Mucosa of rectum (tissue), 2 donors: ENCODE measurements around the gene ADAM22.

ENCODE experiments used
- H3K27ac ChIP-seq, 2 donors: one replicate each; pipeline ENCODE4 v1.7.0; 2013; ENCODE audit warnings: inconsistent platforms in 2 of 2, low read depth in 2 of 2, low read length in 2 of 2
- H3K27me3 ChIP-seq, 2 donors: one replicate each; pipeline ENCODE4 v1.7.0; 2013; ENCODE audit warnings: low read length in 2 of 2; ENCODE audit not compliant: control insufficient read depth in 2 of 2, insufficient read depth in 2 of 2
- H3K36me3 ChIP-seq, 2 donors: one replicate each; pipeline ENCODE4 v1.7.0; 2013; ENCODE audit warnings: low read length in 2 of 2; ENCODE audit not compliant: control insufficient read depth in 2 of 2, insufficient read depth in 2 of 2
- H3K4me1 ChIP-seq, 2 donors: one replicate each; pipeline ENCODE4 v1.7.0; 2013; ENCODE audit warnings: low read length in 2 of 2, mild to moderate bottlenecking in 1 of 2; ENCODE audit not compliant: control insufficient read depth in 2 of 2, insufficient read depth in 2 of 2
- H3K4me3 ChIP-seq, 2 donors: one replicate each; pipeline ENCODE4 v1.7.0; 2013; ENCODE audit warnings: low read length in 2 of 2
- H3K9ac ChIP-seq, 2 donors: one replicate each; pipeline ENCODE4 v1.7.0; 2013; ENCODE audit warnings: low read length in 2 of 2, low read depth in 1 of 2, mild to moderate bottlenecking in 1 of 2
- H3K9me3 ChIP-seq, 2 donors: one replicate each; pipeline ENCODE4 v1.7.0; 2013; ENCODE audit warnings: low read length in 2 of 2; ENCODE audit not compliant: control insufficient read depth in 2 of 2
- donor health status: healthy.
- donor health status: Normal muscosa, but diverticular disease.

ADAM22 gene

GRCh38 chr7:87948371-87948770 is 14.3 kb downstream of the ADAM22 start:
- Histone ChIP-seq H3K4me3 (no peak overlapping the region), H3K4me1 (no peaks in the 10 kb centered on the region), H3K36me3 (no peaks in the 10 kb centered on the region), H3K27ac (no peak overlapping the region), H3K9ac (no peak overlapping the region), H3K9me3 (no peaks in the 10 kb centered on the region), H3K27me3 (no peaks in the 10 kb centered on the region)

GRCh38 chr7:87959336-87959735 is 25.3 kb downstream of the ADAM22 start:
- Histone ChIP-seq H3K36me3 (no peaks in the 10 kb centered on the region), H3K9ac (no peak overlapping the region), H3K27ac (no peak overlapping the region), H3K9me3 (no peaks in the 10 kb centered on the region), H3K4me3 (no peak overlapping the region), H3K4me1 (no peaks in the 10 kb centered on the region), H3K27me3 (no peaks in the 10 kb centered on the region)

GRCh38 chr7:87960239-87960638 is 26.2 kb downstream of the ADAM22 start:
- H3K4me3 ChIP-seq, result no peak overlapping the region
- no peaks in the 10 kb centered on the region for H3K9me3 ChIP-seq
- H3K9ac ChIP-seq, result no peak overlapping the region

GRCh38 chr7:87961754-87962153 is 27.7 kb downstream of the ADAM22 start:
- no peak overlapping the region for H3K9ac ChIP-seq
- H3K36me3 ChIP-seq, result no peaks in the 10 kb centered on the region
- H3K4me1 ChIP-seq, result no peaks in the 10 kb centered on the region
- H3K27me3 ChIP-seq, result no peaks in the 10 kb centered on the region
- H3K27ac ChIP-seq, result no peak overlapping the region
- no peaks in the 10 kb centered on the region for H3K9me3 ChIP-seq
- no peak overlapping the region for H3K4me3 ChIP-seq

More at GRCh38 chr7:87960239-87960638, 26.2 kb downstream of the ADAM22 start:
- no peaks in the 10 kb centered on the region for H3K4me1 ChIP-seq
- no peaks in the 10 kb centered on the region for H3K27me3 ChIP-seq
- no peaks in the 10 kb centered on the region for H3K36me3 ChIP-seq
- H3K27ac ChIP-seq, result no peak overlapping the region

GRCh38 chr7:87966271-87966670 is 32.2 kb downstream of the ADAM22 start:
- Histone ChIP-seq H3K9ac (no peak overlapping the region), H3K9me3 (no peaks in the 10 kb centered on the region), H3K27me3 (no peaks in the 10 kb centered on the region), H3K36me3 (no peaks in the 10 kb centered on the region), H3K4me3 (no peak overlapping the region), H3K27ac (no peak overlapping the region), H3K4me1 (no peaks in the 10 kb centered on the region)

GRCh38 chr7:87968021-87968420 is 34.0 kb downstream of the ADAM22 start:
- H3K9me3 ChIP-seq, result no peaks in the 10 kb centered on the region
- H3K4me1 ChIP-seq, result no peaks in the 10 kb centered on the region
- no peaks in the 10 kb centered on the region for H3K36me3 ChIP-seq
- no peak overlapping the region for H3K27ac ChIP-seq
- H3K27me3 ChIP-seq, result no peaks in the 10 kb centered on the region
- no peak overlapping the region for H3K9ac ChIP-seq
- H3K4me3 ChIP-seq, result no peak overlapping the region

- Histone ChIP-seq H3K27ac (no peak overlapping the region), H3K9me3 (no peaks in the 10 kb centered on the region), H3K36me3 (no peaks in the 10 kb centered on the region), H3K4me1 (no peaks in the 10 kb centered on the region), H3K9ac (no peak overlapping the region), H3K27me3 (no peaks in the 10 kb centered on the region), H3K4me3 (no peak overlapping the region)
Measured at GRCh38 chr7:87982116-87982515, 48.1 kb downstream of the ADAM22 start.

GRCh38 chr7:87984088-87984487 is 50.0 kb downstream of the ADAM22 start:
- Histone ChIP-seq H3K27me3 (no peaks in the 10 kb centered on the region), H3K9me3 (no peaks in the 10 kb centered on the region), H3K9ac (no peak overlapping the region), H3K36me3 (no peaks in the 10 kb centered on the region), H3K27ac (no peak overlapping the region), H3K4me3 (no peak overlapping the region), H3K4me1 (no peaks in the 10 kb centered on the region)

GRCh38 chr7:87993269-87993668 is 59.2 kb downstream of the ADAM22 start:
- no peak overlapping the region for H3K4me3 ChIP-seq
- H3K4me1 ChIP-seq, result no peaks in the 10 kb centered on the region

GRCh38 chr7:87999261-87999660 is 65.2 kb downstream of the ADAM22 start:
- H3K36me3 ChIP-seq, result no peaks in the 10 kb centered on the region
- H3K4me3 ChIP-seq, result no peak overlapping the region
- no peaks in the 10 kb centered on the region for H3K4me1 ChIP-seq
- no peak overlapping the region for H3K27ac ChIP-seq
- H3K27me3 ChIP-seq, result no peaks in the 10 kb centered on the region
- no peaks in the 10 kb centered on the region for H3K9me3 ChIP-seq
- no peak overlapping the region for H3K9ac ChIP-seq

More at GRCh38 chr7:87993269-87993668, 59.2 kb downstream of the ADAM22 start:
- H3K27me3 ChIP-seq, result no peaks in the 10 kb centered on the region
- no peaks in the 10 kb centered on the region for H3K9me3 ChIP-seq
- no peaks in the 10 kb centered on the region for H3K36me3 ChIP-seq
- no peak overlapping the region for H3K9ac ChIP-seq
- no peak overlapping the region for H3K27ac ChIP-seq
